KMS-11 (cell line): ENCODE measurements around the gene SLC35F4.

Experiments
- H2AFZ ChIP-seq: fragments of 200-600 bp; sonication (generic); 2 replicates; pipeline ENCODE4 v1.6.1; 2016; ENCODE audit warnings: antibody characterized with exemption, mixed run types, low read depth
- H3K27ac ChIP-seq: fragments of 200-600 bp; sonication (generic); 2 replicates; pipeline ENCODE4 v1.6.1; 2016; ENCODE audit warnings: mild to moderate bottlenecking, mixed run types
- H3K27me3 ChIP-seq: fragments of 200-600 bp; sonication (generic); 2 replicates; pipeline ENCODE4 v1.6.1; 2017; ENCODE audit warnings: mild to moderate bottlenecking, low read depth, mixed run types, moderate library complexity; ENCODE audit not compliant: insufficient read depth
- H3K36me3 ChIP-seq: fragments of 200-600 bp; sonication (generic); 2 replicates; pipeline ENCODE4 v1.6.1; 2017; ENCODE audit warnings: mild to moderate bottlenecking, mixed run types; ENCODE audit not compliant: insufficient read depth
- H3K4me1 ChIP-seq: fragments of 200-600 bp; sonication (generic); 2 replicates; pipeline ENCODE4 v1.6.1; 2016; ENCODE audit warnings: mild to moderate bottlenecking, low read depth, mixed run types; ENCODE audit not compliant: poor library complexity, severe bottlenecking
- H3K4me2 ChIP-seq: fragments of 200-600 bp; sonication (generic); 2 replicates; pipeline ENCODE4 v1.7.0; 2016; ENCODE audit warnings: mild to moderate bottlenecking, mixed run types
- H3K4me3 ChIP-seq: fragments of 200-600 bp; sonication (generic); IDR thresholded peaks from 2 replicates; pipeline ENCODE4 v1.6.1; 2017; ENCODE audit warnings: low read depth, low read length, mixed read lengths; ENCODE audit not compliant: insufficient read depth
- H3K79me2 ChIP-seq: fragments of 200-600 bp; sonication (generic); 2 replicates; pipeline ENCODE4 v1.6.1; 2016; ENCODE audit warnings: low read depth, mixed run types; ENCODE audit not compliant: insufficient read depth
- H3K9ac ChIP-seq: fragments of 200-600 bp; sonication (generic); 2 replicates; pipeline ENCODE4 v1.6.1; 2016; ENCODE audit warnings: mild to moderate bottlenecking, mixed run types
- H4K20me1 ChIP-seq: fragments of 200-600 bp; sonication (generic); 2 replicates; pipeline ENCODE4 v1.6.1; 2016; ENCODE audit warnings: mild to moderate bottlenecking, mixed run types; ENCODE audit not compliant: insufficient read depth
- CTCF ChIP-seq: fragments of 200-600 bp; sonication (generic); conservative IDR thresholded peaks from 2 replicates; pipeline ENCODE4 v1.6.1; 2017; ENCODE audit warnings: low read depth, mild to moderate bottlenecking, antibody characterized with exemption, low read length, moderate library complexity, mixed read lengths

The SLC35F4 gene

DNA sequence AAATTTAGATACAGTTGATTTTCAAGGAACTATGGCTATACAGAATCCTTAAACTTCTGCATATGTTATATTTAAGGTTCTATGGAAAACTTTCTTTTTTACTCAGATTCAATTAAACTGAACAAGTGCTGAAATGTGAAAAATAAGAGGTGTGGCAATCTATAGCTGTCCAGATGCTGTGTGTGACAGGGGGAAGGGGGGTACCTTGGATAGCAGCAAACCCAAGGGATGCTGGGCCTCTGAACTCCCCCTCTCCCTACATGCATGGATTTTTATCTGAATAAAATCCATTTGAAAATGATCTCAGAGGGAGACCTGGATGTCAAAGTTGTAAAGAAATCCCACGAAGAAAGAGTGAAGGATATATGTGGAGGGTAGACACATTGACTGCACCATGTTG, 289.4 kb downstream of the SLC35F4 start:
- Histone ChIP-seq H3K4me1 (no peaks in the 10 kb centered on the region), H4K20me1 (no peaks in the 10 kb centered on the region), H3K27me3 (no peaks in the 10 kb centered on the region), H3K9ac (no peak overlapping the region), H3K27ac (no peak overlapping the region), H3K36me3 (no peaks in the 10 kb centered on the region), H3K4me3 (no peak overlapping the region), H3K4me2 (no peak overlapping the region), H2AFZ (no peak overlapping the region), H3K79me2 (no peaks in the 10 kb centered on the region)
- TF ChIP-seq CTCF = no peak

DNA sequence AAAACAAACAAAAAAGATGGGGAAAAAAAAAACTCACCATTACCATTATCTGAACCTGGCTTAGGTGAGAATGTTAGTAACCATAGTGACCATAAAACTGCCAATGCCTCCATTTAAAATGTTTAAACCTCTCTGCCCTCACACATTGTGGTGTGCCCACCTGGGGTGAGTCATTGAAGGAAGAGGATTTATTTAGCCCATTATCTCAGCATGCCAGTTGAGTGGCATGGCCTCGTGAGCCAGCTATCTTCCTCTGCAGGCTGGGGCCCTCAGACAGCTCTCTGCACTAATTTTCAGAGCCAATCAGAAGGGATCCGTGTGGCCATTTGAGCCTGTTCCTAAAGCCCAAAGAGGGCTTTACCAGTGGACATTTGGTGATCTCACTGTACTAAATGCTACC, 290.4 kb downstream of the SLC35F4 start:
- TF ChIP-seq CTCF = no peak
- no peaks in the 10 kb centered on the region for H3K36me3 ChIP-seq
- H3K4me2 ChIP-seq = no peak overlapping the region
- no peaks in the 10 kb centered on the region for H3K4me1 ChIP-seq
- H3K27ac ChIP-seq = no peak overlapping the region
- no peaks in the 10 kb centered on the region for H3K79me2 ChIP-seq
- H3K9ac ChIP-seq = no peak overlapping the region
- H3K4me3 ChIP-seq = no peak overlapping the region
- H4K20me1 ChIP-seq = no peaks in the 10 kb centered on the region
- H2AFZ ChIP-seq = no peak overlapping the region
- no peaks in the 10 kb centered on the region for H3K27me3 ChIP-seq

DNA sequence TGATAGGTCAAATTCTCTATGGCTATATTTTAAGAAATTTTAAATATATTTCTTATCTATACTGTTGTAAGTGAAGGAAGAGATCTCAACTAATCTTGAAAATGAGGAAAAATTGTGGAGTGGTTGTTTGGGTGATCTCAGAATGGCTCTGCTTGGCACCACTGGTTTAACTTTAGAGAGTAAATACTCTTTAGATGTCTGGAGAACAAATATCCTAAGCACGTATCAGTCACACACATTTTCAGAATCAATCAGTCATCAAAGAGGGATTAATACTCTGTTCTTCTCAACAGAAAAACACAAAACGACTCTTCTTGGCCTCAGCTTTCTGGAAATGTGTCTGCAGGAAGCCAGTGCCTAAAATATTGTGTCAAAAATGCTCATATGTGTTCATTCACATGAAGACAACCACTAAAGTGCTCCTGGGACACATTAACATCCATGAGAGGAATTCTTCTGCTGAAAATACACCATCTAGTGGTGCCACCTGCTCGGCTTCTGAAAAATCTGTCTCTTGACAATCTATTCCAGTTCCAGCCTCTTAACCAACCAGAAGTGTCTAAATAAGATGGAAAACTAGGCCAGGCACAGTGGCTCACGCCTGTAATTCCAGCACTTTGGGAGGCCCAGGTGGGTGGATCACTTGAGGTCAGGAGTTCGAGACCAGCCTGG, 291.1 kb downstream of the SLC35F4 start:
- H3K27me3 ChIP-seq = no peaks in the 10 kb centered on the region
- H3K4me2 ChIP-seq = no peak overlapping the region
- no peak for TF ChIP-seq CTCF
- H3K4me1 ChIP-seq = no peaks in the 10 kb centered on the region
- no peaks in the 10 kb centered on the region for H3K79me2 ChIP-seq
- H2AFZ ChIP-seq = no peak overlapping the region
- H4K20me1 ChIP-seq = no peaks in the 10 kb centered on the region
- H3K9ac ChIP-seq = no peak overlapping the region
- H3K4me3 ChIP-seq = no peak overlapping the region
- H3K27ac ChIP-seq = no peak overlapping the region
- H3K36me3 ChIP-seq = no peaks in the 10 kb centered on the region

GRCh38 chr14:57573173-57573572, 292.7 kb downstream of the SLC35F4 start:
- H3K4me1 ChIP-seq = no peaks in the 10 kb centered on the region
- no peaks in the 10 kb centered on the region for H3K27me3 ChIP-seq
- H3K36me3 ChIP-seq = no peaks in the 10 kb centered on the region
- no peak for TF ChIP-seq CTCF
- H3K79me2 ChIP-seq = no peaks in the 10 kb centered on the region
- no peak overlapping the region for H3K4me3 ChIP-seq
- no peak overlapping the region for H2AFZ ChIP-seq
- H3K4me2 ChIP-seq = no peak overlapping the region
- no peak overlapping the region for H3K27ac ChIP-seq
- H4K20me1 ChIP-seq = no peaks in the 10 kb centered on the region
- H3K9ac ChIP-seq = no peak overlapping the region
